ENCODE results near the gene PFN3.
A peak's percentile ranks its signal among the peaks of the same experiment; 100 is the strongest.
"Not testable (repeated sequence)": the region's sequence is repeated elsewhere in the genome, so short reads cannot be mapped to it uniquely, and the experiment has no call there.

PFN3 gene

DNA sequence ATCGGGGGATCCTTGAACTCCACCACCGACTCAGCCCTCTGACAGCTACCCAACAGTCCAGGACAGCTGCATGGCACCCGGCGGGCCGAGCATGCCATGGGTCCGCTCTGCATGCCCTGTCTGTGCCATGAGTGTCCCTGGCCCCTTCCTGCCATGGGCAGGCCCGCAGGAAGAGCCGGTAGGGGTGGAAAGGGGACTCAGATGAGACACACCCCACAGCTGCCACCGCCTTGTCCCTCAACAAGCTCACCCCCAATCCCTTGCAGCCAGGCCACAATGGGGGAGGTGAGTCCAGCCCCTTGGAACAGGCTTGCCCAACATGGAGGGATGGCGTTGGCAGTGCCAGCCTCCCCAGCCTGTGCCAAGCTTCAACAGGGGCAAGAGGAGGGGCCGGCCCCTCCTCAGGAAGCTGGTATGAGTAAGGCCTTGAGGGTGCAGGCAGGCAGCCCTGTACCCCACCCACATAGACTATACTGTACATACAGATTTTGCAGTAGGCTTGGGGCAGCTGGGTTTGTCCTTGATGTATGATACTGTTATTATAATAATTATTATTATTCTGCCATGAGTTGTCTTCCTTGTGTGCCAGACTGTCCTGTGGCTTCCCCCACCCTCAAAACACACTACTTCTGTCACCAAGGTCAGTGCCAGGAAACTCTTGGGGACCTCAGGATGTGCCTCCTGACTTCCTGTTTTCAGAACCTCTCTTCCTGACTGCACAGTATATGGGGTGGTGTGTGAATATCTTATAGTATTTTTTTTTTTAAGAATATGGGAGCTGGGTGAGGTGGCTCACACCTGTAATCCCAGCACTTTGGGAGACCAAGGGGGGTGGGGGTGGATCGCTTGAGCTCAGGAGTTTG lies 28.2 kb downstream of the PFN3 start:
- no peak for DNase-seq

DNA sequence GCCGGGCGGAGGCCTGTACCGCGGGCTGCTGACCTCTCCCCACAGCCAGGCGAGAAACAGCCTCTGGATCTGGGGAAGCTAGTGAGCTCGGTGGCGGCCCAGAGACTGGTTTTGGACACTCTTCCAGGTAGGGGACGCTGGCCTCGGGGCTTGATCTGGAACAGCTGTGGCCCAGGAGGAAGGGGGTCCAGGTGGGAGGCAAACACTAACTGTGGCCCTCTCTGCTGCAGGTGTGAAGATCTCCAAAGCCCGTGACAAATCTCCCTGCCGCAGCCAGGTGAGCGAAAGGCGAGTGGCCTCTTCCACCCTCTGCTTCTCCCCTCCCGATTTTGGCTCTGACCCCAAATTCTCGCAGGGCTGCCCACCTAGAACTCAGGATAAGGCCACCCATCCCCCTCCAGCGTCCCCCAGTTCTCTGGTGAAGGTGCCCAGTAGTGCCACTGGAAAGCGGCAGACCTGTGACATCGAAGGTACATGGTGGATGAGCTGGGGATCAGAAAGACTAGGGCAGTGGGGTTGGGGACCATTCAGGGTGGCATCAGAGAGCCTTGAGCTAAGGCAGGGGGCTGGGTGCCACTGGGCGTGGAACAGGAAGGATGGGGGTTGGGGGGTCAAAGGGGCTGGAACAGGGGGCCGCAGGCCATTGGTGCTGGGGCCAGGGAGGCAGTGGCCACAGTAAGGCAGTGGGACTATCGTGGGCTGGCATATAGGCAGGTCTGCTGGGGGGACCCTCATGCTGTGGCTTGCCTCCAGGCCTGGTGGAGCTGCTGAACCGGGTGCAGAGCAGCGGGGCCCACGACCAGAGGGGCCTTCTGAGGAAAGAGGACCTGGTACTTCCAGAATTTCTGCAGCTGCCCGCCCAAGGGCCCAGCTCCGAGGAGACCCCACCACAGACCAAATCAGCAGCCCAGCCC lies 29.1 kb downstream of the PFN3 start:
- DNase-seq, result no peak

DNA sequence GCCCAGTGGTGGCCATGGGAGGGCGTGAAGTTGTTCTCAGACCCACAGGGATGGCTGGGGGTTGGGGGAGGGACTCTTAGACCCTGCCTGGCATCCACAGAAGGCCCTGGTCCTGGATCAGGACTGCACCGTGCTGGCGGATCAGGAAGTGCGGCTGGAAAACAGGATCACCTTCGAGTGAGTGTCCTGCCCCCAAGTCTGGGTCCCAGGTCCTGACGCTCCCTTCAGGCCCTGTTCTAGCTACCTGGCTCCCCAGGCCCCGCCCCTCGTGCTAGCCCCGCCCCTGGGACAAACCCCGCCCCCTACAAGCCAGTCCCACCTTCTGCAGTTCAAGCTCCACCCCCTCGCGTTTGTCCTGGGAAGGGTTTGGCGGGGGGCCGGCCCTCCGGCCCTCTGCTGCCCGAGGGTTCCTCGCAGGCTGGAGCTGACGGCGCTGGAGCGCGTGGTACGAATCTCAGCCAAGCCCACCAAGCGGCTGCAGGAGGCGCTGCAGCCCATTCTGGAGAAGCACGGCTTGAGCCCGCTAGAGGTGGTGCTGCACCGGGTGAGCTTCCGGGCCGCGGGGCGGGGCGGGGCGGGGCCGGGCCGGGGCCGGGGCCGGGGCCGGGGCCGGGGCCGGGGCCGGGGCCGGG lies 29.9 kb downstream of the PFN3 start:
- peak; percentile 89 for DNase-seq

DNA sequence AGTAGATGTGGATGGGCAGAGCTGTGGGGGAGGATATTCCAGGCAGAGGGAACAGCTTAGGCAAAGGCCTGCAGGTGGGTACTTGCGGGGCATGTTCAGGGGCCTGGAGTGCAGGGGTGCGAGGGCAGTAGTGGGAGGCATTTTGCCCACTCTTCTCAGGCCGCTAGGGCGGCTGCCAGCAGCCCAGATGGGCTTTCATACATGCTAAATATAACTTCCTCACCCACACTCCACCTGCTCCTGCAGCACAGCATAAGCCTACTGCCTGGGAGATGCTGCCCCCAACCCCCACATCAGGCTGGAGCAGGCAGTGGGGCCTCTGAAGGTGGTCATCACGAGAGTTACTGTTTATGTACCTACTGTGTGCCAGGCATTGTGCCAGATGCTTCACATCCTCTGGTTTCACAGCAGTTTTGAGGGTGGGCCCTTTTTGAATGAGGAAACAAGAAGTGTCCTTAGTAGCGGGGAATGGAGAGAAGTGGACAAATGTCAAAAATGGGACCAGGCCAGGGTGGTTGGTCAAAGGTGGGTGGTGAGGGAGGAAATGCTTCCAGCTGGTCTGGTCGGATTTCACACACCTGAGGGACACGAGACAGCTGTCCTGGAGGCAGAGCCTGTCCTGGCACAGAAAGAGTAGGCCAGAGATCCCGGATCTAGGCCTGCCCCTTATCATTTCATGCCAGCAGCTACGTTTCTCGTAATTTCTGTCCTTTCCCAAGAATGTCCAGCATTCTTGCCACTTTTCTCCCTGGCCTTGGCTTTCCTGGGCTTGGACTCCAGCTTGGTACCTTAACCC lies 30.6 kb downstream of the PFN3 start:
- no peak for DNase-seq

DNA sequence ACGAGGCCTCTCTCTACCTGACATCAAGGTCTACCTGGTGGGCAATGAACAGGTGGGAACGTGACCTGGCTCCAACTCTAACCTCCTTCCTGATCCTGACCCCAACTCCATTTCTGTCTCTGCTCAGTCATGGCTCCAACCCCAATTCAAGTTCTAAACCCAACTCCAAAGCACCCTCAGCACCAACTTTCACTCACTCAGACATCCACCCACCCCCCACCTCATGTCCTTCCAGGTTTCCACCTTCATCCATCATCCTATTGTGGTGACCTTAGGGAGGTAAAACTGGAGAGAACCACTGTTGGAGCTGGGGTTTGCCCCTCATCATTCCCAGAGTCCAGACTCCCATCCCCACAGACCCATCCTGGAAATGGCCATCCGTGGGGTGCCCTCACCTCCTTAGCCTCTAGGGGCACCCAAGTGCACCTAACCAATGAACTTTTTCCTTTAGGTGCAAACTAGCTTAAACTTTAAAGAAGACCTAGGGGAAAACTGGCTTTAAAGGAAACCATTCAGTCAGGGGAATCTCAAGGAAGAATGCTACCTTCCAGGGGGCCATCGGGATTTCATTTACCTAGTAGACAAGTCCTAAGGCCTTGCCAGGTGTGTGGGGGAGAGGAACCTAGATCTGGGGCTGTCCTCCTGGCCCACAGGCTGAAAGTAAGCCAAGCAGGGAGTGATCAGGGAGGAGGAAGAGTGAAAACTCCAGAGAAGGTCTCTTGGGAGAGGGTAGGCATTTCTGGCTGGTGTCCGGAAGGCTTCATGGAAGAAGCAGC lies 31.4 kb downstream of the PFN3 start:
- no peak for DNase-seq

DNA sequence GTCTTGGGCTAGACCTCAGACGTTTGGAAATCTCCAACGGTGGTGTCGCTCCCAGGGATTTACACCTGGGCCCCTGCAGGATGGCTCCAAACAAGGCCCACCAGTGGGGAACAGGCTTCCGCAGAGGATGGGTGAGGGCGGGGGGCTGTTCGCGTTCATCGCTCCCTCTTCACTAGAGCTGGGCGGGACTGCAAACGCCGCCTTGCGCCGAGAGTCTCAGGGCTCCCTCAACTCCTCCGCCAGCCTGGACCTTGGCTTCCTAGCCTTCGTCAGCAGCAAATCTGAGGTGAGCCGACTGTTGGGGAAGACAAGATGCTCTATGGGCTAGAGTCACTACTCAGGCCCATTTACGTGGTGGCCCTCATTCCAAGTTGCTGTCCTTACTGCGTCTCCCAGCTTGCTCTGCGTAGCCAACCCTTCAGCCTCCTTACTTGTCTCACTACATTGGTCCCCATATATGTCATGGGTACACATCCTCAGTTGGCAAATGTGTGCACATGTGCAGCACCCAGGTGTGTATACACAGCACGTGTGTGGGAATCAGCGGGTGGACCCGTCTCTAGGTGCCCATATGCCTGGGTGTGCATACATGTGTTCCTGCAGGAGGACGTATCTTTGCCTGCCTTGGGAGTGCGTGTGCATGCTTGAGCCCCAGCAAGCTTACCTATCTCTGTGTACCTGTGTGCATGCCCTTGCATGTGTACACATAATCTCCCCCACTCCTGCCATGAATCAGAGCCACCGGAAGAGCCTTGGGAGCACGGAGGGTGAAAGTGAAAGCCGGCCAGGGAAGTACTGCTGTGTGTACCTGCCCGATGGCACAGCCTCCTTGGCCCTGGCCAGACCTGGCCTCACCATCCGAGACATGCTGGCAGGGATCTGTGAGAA lies 32.2 kb downstream of the PFN3 start:
- no peak for DNase-seq

DNA sequence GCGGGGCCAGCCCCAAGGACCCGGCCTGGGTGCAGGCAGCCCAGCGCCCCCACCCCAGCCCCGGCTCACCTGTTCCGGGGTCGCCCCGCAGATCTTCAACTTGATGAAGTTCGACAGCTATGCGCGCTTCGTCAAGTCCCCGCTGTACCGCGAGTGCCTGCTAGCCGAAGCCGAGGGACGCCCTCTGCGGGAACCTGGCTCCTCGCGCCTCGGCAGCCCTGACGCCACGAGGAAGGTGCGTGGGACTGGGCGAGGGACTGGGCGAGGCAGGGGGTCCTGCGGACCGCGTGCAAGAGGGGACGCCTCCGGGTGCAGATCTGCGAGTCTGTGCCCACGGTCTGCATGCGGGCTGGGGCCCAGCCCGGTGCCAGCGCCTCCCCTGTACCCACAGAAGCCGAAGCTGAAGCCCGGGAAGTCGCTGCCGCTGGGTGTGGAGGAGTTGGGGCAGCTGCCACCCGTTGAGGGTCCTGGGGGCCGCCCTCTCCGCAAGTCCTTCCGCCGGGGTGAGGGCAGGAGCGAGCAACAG lies 33.1 kb downstream of the PFN3 start:
- DNase-seq, result no peak

DNA sequence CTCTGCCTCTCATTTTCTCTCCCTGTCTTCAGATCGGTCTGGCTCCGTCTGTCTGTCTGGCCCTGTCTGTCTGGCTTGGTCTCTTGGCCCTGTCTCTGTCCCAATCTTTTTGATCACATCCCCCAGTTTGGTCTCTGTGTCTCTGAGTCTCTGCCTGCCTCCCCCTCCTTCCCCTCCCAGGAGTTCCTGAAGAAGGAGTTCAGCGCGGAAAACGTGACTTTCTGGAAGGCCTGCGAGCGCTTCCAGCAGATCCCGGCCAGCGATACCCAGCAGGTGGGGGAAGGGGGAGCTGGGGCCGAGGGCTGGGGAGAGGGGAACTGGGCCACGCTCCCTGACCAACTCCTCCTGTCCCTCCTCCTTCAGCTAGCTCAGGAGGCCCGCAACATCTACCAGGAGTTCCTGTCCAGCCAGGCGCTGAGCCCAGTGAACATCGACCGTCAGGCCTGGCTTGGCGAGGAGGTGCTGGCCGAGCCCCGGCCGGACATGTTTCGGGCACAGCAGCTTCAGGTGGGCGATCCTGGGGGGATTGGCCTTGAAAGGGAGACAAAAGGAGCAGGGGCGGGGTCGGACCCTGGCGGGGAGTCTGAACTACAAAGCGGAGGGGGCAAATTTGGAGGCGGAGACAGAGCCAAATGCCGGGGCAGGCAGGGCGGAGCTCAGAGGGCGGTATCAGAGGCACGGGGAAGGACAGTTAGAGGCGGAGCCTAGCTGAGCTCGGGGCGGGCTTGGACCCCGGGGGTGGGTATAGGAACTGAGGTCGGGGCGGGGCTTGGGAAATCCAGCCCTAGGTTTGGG lies 33.7 kb downstream of the PFN3 start:
- DNase-seq, result no peak

DNA sequence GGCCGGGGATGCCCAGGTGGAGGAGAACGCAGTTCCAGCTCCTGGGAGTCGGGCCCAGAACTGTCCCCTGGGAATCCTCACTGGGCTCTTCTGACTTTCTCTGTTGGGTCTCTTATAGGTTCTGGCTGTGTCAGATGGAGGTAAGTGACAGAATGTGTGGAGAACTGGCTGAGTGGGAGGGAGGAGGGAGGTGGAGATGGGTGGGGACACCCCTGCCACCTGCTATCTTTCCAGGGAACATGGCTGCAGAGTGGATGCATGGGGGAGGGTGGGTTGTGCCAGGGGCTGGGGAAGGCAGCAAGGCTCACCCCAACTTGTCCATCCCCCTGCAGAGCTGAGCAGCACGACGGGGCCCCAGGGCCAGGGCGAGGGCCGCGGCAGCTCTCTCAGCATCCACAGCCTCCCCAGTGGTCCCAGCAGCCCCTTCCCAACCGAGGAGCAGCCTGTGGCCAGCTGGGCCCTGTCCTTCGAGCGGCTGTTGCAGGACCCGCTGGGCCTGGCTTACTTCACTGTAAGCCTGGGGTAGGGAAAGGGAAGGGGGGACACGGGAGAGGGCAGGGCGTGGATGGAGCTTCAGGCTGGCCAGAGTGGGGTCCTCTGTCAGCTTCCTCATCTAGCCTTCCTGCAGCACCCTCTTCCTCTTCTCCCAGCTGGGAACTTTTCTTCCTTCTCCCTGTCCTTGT lies 34.5 kb downstream of the PFN3 start:
- no peak for DNase-seq

DNA sequence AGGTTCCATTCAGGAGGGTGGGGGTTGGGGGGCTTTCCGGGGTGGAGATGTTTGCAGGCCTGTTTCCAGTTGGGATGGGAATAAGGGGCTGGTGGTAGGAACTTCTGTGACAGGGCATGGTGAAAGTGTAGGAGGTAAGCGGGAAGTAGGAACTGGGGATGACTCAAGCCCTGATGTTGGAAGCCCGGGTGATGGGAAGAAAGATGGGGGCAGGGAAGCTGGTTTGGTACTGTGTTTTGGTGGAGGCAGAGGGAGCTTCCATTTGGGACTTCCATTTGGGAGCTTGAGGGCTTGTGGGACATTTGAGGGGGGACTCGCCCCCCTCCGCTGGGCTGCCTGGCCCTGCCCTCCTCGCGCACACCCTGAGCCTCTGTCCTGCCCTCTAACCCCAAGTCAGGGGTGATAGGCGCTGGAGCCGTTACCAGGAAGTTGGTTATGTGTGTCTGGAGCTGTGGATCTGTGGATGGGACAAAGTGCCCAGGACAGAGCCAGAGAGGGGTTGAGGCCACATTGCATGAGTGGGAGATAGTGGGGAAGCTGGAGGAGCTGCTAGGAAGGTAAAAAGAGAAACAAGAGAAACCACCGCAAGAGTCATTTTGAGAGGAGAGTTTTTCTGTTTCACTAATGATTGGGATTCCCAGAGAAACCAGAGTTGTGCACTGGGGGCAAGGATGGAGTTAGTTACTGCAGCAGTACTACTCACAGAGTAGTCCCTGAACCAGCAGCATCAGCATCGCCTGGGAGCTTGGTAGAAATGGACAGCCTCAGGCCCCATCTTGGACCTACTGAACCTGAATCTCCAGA lies 36.1 kb downstream of the PFN3 start:
- DNase-seq, result no peak

DNA sequence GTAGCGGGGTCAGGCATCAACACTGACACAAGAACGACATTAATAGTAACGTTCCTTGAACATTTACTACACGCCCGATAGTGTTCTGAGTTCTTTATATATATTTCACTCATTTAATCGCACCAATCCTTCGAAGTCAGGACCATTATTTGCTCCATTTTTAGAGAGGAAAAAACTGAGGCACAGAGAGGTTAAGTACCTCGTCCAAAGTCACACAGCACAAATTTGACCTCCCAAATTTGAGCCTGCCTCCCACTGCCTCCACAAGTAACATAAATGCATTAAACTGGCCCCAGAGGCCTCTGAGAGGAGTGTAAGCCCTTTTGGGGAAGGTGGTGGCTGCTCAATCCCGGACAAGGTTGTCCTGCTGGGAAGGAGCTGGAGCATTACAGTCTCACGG lies 36.9 kb downstream of the PFN3 start:
- no peak for DNase-seq

DNA sequence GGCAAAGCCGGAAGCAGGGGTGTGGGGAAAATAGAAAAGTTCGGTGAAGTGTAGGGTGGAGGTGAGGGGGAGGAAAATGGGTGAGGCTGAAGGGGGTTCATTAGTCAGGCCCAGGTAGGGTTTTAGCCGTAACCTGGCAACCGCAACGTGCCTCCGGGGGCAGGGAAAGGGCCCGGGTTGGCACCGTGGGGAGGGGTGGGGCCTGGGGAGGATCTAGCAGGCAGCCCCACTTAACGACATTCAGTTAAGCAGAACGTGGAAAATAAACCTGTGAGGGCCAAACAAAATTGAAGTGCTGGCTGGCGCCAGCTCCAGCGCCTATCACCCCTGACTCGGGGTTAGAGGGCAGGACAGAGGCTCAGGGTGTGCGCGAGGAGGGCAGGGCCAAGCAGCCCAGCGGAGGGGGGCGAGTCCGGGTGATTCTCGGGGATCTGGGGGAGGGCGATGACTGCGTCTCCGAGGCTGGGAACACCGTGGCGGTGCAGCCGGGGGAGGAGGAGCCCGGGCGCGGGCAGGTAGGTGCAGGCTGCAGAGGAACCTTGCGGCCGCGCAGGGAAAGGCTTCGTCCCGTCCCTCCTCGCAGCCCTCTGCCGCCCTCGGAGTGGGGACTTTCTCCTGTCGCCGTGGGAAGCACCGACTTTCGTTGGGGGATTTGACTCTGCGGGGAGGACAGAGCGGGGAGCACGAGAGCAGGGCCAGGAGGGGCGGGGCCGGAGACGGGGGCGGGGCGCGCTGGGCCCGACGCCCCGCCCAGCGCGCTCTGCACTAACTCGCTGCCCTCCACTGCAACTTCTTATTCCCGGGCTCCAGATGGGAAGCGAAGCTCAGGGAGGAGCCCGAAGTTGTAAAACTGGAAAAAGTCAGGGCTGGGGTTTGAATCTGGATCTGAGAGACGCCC lies 37.6 kb downstream of the PFN3 start:
- DNase-seq, result peak; percentile 51

DNA sequence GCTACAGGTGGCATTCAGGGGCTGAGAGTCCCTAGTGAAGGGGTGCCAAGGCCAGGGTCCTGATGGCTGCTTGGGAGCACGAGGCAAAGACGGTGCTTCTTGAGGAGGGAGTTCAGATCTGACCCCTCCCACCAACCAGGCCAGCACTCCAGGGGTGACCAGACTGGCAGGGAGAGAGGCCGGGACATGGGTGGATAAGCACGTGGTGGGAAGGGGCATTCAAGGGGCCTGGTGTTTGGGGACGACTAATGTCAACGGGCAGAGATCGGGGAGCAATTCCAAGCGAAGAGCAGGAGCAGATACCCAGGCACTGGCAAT lies 38.2 kb downstream of the PFN3 start:
- no peak for DNase-seq

DNA sequence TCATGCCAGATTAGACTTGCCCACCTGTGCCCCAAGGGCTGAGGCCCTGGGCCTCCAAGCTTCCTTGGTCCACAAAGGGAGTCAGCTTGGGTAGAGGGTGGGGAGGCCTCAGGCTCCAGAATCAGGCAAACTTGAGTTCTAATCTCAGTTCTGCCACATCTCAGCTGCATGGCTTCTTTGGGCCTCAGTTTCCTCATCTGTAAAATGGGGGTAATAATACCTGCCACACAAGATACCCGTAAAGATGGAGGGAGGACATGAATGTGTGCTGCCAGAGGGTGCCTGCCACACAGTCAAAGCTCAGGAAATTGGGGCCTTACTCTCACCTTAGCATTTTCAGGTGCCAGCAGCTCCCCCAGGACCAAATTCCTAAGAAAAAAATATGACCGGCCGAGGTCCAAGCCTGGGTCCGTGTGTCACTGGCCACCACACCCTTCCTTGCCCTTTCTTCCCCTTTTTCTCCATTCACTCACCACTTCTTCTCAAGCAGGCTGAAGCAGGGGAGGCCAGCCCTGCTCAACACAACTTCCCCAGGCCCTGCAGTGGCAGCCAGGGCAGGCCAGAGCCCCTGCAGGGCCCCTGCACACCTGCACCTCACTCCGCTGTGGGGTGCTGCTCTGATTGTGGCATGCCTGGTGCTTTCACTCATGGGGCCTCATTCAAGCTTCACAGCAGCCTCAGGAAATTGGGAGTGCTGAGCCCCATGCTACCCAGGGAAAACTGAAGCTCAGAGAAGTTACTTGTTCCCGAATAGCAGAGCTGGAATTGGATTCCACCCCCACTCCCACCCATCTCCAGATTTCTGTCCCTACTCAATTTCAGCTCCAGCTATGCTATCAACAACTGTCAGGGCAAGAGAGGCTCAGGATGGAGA lies 38.8 kb downstream of the PFN3 start:
- no peak for DNase-seq

DNA sequence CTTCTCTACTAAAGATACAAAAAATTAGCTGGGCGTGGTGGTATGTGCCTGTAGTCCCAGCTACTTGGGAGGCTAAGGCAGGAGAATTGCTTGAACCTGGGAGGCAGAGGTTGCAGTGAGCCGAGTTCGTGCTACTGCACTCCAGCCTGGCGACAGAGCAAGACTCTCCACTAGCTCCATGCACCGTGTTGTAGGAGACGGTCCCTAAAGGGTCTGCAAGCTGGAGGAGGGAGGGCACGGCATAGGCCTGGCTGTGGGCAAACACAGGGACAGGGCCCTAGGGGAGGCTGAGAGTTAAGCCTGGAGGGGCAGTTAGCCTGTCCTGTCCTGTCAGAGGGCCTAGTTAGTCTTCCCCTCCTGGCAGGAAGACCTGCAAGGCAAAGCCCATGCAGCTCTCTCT lies 39.7 kb downstream of the PFN3 start:
- DNase-seq, result not testable (repeated sequence)

DNA sequence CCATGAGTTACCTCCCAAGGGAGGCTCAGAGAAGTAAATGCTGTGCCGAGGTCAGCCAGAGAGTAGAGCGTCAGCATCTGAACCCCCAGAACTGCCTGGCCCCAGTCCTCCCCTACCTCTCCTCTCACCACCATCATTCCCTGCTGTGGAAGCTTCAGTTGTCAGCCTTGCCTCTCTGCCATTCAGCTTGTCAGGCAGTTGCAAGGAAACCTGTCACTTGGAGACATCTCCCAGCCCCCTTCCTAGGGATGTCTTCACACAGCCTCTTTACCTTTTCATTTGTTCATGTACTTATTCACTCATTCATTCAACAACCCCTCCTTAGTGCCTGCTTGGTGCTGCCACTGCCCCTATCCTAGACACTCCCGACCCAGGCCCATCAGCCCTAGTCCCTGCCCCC lies 40.6 kb downstream of the PFN3 start:
- DNase-seq, result no peak
